GM18517 (cell line): Measurements from ENCODE around the gene ADM2.

ENCODE experiments used
- ATAC-seq: cut with Tn5 transposase; IDR thresholded peaks from one replicate; pipeline ENCODE4 v1.9.1; 2021; ENCODE audit warnings: mild to moderate bottlenecking, moderate library complexity; ENCODE audit not compliant: unreplicated experiment

ADM2 gene

GRCh38 chr22:50483977-50484853 lies 2.9 kb downstream of the ADM2 start:
- no peak for ATAC-seq

GRCh38 chr22:50485221-50486131 lies 4.1 kb downstream of the ADM2 start:
- ATAC-seq, result no peak

- ATAC-seq, result no peak
Observed at GRCh38 chr22:50486561-50487289, 5.4 kb downstream of the ADM2 start, which contains the start of gene MIOX. MIOX (plus strand) TSS chr22:50486859; CDS start chr22:50486898, 39 bp downstream.

- ATAC-seq, result no peak
Observed at GRCh38 chr22:50487290-50488005, 6.1 kb downstream of the ADM2 start.

DNA sequence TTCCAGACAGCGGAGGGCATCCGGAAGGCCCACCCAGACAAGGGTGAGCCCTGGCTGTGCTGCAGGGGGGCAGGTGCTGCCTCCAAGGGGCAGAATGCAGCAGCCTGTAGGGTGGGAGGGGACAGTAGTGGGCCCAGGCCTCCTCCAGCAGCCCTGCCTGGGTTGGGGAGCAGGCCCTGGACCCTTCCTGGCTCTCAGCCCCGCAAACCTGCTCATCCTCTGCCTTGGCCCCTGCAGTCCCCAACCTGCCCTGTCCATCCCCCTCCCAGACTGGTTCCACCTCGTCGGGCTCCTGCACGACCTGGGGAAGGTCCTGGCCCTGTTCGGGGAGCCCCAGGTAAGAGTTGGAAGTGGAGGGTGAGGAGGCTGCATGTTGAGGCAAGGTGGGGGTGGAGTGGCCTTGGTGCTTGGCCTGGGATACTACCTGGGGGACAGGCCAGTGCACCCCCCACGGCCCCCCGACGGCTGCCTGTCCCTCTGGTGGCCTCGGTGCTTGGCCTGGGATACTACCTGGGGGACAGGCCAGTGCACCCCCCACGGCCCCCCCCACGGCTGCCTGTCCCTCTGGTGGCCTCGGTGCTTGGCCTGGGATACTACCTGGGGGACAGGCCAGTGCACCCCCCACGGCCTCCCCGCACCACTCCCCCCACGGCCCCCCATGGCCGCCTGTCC lies 6.8 kb downstream of the ADM2 start:
- ATAC-seq, result no peak

GRCh38 chr22:50488886-50489285 lies 7.5 kb downstream of the ADM2 start:
- ATAC-seq, result no peak

GRCh38 chr22:50489363-50490243 lies 8.3 kb downstream of the ADM2 start:
- no peak for ATAC-seq

DNA sequence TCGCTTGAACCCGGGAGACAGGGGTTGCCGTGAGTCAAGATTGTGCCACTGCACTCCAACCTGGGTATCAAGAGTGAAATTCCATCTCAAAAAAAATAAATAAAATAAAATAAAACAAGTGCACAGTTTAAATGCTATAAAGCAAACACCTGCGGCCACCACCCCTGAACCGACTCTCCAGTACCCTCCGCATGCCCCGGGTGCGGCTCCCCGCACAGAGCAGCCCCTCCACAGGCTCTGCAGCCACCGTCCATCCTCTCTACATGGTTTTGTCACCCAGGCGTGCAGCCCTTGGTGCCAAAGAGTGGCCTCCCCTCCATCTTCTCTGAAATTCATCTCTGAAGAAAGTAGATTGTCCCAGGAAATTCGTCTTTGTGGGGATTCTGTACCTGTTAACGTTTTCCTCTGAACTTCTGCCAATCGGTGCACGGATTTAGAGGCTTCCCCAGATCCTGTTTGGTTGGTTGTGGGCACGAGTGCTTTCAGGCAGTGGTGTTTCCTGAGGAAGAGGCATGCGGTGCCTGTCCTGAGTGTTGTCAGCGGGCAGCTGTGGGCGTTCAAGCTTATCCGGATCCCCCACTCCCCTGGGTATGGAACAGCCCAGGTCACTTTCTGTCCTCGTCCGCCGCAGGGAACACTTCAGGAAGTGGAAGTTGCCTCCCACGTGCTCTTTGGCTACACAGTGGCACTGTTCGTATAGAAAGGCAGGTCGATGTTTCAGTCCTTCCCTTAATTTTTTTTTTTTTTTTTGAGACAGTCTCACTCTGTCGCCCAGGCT lies 9.4 kb downstream of the ADM2 start:
- no peak for ATAC-seq

GRCh38 chr22:50497093-50497492 lies 15.8 kb downstream of the ADM2 start:
- ATAC-seq, result no peak

DNA sequence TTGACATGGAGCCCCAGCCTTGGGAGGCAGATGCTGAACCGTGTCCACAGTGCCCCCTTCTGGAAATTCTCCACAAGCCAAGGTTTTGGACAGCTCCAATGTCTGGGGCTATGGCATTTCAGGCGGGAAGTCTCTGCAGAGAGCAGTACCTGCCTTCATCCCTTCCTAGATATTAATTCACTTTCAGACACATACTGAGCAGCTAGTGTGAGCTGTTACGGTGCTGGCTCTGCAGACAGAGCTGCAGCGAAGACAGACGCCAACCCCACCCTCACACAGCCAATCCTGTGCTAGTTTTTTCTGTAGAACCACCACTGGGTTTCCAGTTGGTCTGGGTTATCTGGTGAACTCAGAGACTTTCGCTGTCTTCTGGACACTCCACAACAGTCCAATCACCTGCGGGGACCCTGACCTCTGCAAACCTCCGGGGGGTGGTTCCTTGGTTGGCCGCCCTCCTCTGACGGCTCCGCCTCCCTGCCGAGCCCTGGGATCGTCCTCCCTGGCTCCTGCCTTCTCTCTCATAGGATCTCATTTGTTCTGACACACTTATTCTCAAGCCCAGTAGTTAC lies 17.1 kb downstream of the ADM2 start:
- no peak for ATAC-seq

DNA sequence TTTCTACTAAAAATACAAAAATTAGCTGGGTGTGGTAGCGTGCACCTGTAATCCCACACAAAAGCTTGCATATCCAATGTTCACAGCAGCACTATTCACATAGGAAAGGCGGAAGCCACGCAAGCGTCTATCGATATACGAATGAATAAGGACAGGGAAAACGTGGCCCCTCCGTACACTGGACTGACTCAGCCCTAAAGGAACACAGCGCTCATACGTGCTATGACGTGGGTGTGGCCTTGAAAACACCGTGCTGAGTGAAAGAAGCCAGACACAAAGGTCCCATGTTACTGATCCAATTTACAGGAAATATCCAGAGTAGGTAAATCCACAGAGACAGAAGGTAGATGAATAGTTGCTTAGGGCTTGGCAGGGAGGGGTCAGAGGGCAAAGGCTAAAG lies 19.1 kb downstream of the ADM2 start:
- ATAC-seq, result no peak

GRCh38 chr22:50502096-50502495 lies 20.8 kb downstream of the ADM2 start:
- ATAC-seq, result no peak

DNA sequence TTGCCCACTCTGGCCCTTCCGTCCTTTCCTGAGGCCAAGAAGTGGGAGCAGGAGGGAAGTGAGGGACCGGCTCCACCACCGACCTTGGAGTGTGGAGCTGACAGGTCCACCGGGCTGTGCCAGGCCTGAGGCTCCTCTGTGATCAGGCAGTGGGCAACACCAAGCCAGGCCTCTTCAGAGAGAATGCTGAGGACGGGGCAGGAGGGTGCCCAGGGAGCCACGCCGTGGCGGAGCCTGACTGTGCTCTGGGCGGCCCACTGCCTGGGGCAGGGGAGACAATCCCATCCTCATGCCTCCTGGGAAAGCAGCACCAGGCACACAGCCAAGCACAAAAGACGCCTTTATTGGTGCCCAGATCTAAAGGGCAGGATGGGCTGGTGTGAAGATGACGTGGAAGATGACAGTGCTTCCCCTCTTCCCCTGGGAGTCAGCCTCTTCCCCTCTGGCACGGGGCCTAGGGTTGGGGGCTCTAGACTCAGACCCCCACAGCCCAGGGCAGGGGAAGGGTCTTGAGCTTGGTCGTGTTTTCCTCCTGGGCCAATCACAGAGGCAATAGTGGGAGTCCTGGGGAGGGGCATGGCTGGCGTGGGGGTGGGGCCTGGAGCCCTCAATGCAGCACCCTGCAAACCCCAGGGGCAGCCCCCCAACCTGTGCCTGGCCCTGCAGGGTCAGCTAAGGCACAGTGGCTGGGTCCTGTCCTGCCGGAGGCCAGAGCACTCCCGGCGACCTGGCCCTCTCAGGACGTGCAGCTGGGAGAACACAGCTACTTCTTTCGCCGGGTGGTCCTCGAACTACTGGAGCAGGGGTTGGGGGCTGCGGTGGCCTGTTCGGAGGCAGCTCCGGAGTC lies 21.5 kb downstream of the ADM2 start:
- ATAC-seq, result no peak

GRCh38 chr22:50503475-50504145 lies 22.3 kb downstream of the ADM2 start:
- no peak for ATAC-seq

GRCh38 chr22:50504369-50505211 lies 23.2 kb downstream of the ADM2 start:
- ATAC-seq, result no peak
